GM19099 (cell line): Measurements from ENCODE around the gene PSMG4.

Experiments used
- POLR2A ChIP-seq: IDR thresholded peaks from 3 replicates; pipeline ENCODE4 v1.6.1; 2011; ENCODE audit warnings: low read depth; ENCODE audit not compliant: insufficient read length; ENCODE audit errors: extremely low read depth

The PSMG4 gene

DNA sequence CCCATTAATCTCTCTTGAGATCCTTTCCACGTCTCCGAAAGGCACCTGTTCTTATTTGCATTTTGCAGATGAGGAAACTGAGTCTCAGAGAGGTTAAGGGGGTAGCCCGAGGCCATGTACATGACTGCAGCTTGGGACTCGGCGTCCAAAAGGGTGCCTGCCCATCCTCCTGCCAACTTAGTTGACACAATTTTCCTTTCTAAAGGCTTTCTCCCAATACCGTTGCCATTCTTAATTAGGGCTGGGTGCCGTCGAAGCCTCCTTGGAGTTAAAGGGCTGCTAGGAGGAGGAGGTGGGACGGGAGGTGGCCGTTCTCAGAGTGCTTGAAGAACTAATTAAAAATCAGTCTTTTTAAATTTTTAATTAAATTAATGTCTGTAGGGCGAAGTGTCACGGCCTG lies 546 bp upstream of the PSMG4 start:
- TF ChIP-seq POLR2A = no peak

DNA sequence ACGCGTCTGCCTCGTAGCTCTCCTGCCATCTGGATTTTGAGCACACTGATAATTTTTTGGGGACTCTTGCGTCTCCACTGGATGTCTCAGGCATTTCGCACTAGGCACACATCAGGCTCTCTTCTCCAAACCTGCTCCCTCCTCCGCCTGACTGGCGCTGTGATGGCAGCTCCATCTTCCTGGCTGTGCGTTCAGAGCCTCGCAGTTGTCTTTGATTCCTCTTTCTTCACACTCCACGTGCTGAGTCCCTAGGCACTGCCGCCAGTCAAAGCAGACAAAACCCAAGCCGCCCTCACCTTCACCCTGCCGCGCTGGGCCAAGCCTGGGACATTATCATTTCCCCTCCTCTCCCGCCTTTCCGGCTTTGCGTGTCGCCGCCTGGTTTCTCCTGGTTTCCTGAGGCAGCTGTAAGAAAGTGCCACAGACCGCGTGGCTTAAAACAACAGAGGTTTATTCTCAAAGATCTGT lies 778 bp downstream of the PSMG4 start:
- no peak for TF ChIP-seq POLR2A

DNA sequence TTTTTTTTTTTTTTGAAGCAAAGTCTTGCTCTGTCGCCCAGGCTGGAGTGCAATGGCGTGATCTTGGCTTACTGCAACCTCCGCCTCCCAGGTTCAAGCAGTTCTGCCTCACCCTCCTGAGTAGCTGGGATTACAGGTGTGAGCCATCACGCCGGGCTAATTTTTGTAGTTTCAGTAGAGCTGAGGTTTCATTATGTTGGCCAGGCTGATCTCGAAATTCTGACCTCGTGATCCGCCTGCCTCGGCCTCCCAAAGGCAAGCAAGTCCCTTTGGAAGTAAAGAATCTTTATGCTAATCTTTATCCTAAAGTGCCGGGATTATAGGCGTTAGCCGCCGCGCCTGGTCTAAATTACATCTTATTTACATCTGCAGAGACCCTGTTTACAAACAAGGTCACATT lies 1.5 kb downstream of the PSMG4 start:
- TF ChIP-seq POLR2A = no peak

DNA sequence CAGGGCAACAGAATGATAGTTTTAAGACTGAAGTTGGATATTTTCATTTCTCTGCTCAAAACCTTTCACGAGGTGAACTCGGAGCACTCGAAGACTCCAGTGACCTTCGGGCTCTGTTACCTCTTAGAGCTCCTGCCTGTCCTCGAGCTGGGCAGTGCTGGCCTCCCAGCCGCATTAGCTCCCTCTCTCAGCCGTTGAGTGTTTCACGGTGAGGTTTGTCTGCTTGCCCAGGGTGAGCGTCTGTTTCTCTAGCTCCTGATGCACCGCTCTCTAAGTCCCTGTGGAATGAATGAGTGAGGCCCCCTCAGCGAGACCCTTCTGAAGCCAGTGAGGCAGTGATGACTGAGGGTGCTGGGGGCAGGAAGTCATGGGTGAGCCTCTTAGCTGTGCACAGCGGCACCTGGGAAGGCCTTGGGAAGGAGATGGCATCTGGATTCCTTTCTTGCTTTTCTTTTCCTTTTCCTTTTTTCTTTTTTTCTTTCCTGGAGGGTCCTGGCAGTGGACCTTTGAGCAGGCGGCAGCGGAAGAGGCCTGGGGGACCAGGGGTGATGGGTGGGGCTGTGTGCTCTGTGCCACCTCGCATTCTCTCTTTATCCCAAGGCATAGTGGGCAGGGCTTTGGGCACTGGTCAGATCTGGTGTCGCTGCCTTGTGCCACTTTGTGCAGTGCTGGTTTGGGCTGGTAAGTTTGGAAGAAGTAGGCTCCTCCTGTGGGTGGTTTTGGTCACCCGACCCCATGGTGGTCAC lies 2.2 kb downstream of the PSMG4 start:
- TF ChIP-seq POLR2A = no peak

DNA sequence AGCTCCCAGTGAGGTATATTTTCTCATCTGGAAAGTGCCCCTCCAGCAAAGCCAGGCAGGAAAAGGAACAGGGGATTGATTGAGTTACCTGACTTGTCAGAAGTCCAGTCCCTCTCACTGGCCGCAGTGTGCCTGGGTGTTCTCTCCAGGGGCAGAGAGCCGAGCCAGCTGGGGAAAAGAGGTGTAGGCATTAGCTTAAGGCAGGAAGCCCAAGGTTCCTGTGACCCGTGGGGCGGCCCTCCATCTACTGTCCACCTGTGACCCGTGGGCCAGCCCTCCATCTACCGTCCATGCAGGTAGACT lies 2.7 kb downstream of the PSMG4 start:
- TF ChIP-seq POLR2A = no peak

DNA sequence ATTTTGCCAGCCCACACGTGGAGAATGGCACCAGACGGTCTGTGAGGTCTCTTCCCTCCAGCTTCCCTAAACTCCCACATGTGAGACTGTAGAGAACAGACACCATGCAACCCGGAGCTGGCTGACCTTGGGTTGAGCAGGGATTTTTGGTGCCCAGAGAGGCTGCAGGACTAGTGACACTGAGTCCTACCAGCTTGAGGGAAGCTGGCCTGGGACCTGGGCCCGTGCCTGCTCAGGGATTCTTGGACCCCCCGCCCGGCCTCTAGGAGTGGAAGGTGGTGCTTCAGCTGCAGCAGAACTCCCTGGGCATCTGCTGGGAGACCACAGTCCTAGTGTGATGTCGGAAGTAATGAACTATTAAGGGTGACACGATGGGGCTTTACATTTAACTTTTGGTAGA lies 3.2 kb downstream of the PSMG4 start:
- TF ChIP-seq POLR2A = no peak

DNA sequence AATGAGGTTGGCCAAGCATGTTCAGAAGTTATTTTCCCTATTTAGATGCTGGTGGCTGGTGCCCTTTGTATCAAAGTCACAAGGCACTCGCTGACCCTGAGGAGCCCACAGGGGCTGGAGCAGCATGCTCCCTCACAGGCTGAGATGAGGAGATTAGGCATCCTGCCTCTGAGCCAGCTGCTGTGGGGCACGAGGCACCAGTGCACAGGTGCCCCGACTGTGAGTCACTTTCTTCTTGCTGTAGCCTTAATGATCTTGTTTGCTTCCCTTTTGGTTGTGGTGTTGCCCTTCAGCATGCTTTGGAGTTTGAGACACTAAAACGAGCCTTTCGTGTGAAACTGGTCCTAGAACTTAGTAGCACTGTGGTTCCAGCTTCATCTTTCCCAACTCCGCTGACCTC lies 4.3 kb downstream of the PSMG4 start:
- TF ChIP-seq POLR2A = no peak

DNA sequence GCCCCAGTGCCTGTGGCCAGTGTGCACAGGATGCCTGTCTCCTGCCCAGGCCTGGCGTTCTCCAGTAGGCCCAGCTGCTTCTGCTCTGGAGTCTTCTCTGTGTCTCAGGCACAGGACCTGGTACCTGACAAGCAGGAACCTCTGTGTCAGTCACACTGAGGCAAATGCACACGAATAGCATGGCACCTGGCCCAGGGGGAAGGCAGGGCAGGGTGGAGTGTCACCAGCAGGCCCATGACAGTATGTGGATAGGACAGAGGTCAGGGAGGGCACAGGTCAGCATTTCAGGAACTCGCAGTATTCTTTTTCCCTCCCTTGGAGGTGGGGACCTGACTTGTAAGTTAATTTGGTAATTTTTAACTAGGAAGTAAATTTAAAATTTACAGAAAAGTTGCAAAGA lies 5.6 kb downstream of the PSMG4 start:
- TF ChIP-seq POLR2A = no peak

DNA sequence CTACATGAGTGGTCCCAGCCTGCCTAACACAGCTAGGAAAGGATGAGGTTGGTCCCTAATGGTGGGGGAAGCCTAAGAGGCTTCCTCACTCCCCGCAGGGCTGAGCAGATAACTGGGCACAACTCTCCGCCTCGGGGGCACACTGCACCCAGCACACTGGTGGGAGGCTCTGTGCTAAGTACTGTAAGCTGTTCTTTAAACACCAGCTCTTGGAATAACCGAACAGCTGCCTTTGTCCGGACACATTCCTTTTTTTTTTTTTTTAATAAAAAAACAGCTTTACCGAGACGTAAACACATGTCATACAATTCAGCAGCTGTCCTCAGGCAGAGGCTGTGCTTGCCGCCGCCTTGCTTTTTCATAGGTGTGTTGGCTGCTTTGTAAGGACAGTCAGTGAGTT lies 6.9 kb downstream of the PSMG4 start:
- no peak for TF ChIP-seq POLR2A

DNA sequence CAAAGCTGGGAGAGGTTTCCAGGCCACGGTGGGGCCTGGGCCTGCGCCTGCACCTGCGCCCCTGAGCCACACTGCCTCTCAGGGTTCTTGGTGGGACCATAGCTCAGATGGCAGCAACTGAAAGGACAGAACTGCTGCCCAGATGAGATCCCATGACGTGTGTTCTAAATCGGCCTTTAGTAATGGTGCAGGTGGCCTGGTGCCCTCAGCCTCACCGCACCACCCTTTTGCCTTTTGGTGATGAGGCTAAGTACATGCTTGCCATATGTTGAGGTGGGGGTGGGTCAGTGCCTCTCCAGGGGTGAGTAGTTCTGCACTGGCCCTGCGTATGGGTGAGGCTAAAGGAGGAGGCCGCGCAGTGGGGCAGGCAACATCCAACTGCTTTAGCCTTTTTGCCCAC lies 7.4 kb downstream of the PSMG4 start:
- TF ChIP-seq POLR2A = no peak

DNA sequence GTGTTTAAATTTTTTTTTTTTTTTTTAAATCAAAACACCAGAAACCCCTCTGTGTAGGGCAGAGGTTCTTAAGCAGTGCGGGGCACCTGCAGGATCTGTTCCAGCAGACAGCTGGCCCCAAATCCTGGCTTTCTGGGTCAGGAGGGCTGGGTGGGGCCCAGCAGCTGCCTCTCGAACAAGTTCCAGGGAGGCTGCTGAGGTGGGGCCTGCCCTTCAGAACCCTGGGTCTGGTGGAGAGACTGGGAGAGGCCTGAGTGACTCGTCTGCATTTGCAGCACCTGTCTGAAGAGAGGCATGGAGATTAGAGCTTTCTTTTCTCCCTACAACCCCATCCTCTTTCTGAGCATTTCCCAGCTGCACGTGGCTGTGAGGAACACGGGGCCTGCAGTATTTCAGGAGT lies 8.4 kb downstream of the PSMG4 start:
- no peak for TF ChIP-seq POLR2A

DNA sequence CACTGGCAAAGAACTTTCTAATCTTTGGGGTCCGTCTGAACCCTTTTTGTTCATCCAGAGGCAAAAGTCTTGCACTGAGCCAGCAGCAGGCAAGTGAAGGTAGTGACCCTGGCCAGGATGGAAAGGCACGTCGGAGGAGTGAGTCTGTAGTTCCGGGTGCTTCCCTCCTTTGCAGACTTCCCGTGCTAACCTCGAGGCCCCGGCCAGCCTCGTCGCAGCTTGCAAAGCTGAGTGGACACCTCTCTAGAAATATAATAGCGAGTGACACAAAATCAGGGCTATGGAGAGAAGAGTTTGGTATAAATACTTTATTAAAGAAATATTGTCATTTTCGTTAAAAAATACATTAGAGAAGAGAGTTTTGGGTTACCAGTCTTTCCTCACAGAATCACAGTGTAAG lies 9.9 kb downstream of the PSMG4 start:
- TF ChIP-seq POLR2A = no peak

DNA sequence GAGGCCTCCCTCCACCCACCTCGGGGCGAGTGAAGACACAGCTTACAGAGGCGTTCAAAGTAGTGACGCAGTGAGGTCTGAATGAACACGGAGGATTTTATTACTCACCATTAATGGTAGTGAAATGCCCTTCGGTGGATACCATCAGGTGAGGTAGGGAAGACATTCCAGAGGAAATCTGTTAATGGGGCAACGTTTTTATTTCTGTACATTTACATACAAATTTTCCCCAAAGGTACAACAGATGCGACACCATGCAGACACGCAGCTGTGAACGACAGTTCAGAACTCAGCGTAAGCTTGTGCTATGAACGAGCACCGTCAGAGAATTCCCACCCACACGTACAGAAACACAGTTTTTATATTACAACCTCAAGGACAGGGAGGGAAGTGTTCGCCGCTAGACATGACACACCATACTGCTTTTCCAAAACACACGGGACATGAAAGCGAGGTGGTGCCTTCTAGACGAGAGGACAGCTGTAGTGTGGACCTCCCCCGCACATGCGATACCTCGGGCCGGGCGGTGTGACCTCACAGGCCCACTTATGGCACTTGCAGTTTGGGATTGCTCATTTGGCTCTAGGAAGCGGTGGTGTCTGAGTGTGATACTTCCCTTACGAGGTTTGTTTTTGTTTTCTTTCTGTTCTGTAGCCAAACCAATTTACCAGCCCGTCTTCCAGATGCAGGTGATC lies 10.7 kb downstream of the PSMG4 start:
- TF ChIP-seq POLR2A = no peak

DNA sequence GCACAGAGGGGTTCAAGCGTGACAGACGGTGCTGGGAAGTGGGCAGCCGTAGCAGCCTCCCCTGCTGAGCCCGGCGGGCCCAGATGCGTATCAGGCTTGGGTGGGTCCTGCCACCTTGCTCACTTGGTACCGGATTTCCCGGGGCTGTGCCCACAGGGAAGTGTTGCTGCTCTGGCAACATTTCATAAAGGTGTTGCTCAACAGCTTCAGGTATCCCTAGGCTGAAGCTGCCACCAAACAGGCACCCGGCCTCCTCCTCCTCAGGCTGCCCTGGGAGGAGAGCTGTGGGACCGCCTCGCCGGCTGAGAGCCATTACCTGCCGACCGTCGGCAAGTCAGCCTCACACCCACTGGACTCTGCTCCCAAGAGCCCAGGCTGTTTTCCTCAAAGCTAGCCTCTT lies 11.5 kb downstream of the PSMG4 start:
- no peak for TF ChIP-seq POLR2A

DNA sequence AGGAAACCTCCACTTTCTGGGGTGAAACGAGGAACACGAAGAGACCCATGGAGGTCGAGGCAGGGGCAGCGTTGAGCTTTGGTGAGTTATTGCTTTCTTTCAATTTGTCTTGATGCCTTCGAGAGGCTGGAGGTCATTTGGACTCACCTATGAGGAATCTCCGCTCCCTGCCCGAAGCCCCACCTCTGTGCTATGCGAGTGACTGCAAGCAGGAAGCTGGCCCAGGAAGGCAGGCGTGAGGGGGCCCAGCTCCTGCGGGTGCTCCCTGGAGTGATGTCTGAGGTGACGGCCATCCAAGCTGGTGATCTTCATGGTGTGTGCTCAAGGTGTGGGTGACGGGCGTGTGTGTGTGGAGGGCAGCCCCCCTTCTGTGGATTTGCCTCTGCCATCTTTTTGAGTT lies 13.0 kb downstream of the PSMG4 start:
- TF ChIP-seq POLR2A = no peak

DNA sequence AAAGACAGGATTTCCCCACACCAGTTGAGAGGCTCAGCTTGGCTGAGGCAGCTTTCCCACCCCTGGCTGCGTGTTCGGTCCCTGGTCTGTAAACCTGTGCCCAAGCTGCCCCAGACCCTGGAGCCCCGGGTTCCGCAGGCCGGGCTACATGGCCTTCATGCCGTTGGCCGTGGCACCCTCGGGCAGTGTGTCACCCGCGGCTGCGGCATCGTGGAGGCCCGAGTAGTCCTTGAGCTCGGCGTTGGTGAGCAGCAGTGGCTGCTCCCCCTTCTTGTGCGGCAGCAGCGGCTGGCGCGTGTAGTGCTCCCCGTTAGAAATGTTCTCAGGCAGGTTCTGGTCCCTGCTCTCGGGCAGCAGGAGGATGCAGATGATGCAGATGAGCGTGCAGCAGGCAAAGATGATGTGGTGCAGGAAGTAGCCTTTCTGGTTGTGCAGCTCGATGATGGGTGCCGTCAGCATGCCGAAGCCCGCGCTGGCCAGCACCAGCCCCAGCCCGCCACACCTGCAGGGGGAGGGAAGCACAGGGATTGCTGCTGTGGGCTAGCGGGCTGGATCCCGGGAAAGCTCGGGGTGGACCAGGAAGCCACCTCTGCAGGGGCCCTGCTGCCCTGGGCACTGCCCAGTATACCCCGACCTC lies 14.3 kb downstream of the PSMG4 start:
- no peak for TF ChIP-seq POLR2A
